Endodermal cell (in vitro differentiated cells): ENCODE results near the gene GOLGA6L1. TPM values are rescaled to one million over a fixed set of nuclear protein-coding genes. Genes with fewer than 3 reads are reported as not detected.
"Not testable (repeated sequence)": the region's sequence is repeated elsewhere in the genome, so short reads cannot be mapped to it uniquely, and the experiment has no call there.

Experiments
- DNase-seq: peaks from one replicate; pipeline ENCODE4 v3.0.0-alpha.2; 2017
- H3K27ac ChIP-seq: 2 replicates; pipeline ENCODE4 v1.5.1; 2013; ENCODE audit warnings: mild to moderate bottlenecking, low read depth, low read length, moderate library complexity
- H3K27me3 ChIP-seq: 2 replicates; pipeline ENCODE4 v1.6.1; 2013; ENCODE audit warnings: mild to moderate bottlenecking, low read length, moderate library complexity; ENCODE audit not compliant: insufficient read depth, control insufficient read depth, poor library complexity, severe bottlenecking
- H3K36me3 ChIP-seq: 2 replicates; pipeline ENCODE4 v1.7.0; 2013; ENCODE audit warnings: mild to moderate bottlenecking, low read length, moderate library complexity; ENCODE audit not compliant: control insufficient read depth, insufficient read depth
- H3K4me1 ChIP-seq: one replicate; pipeline ENCODE4 v1.7.0; 2013; ENCODE audit warnings: low read length; ENCODE audit not compliant: control insufficient read depth, insufficient read depth
- H3K4me3 ChIP-seq: 2 replicates; pipeline ENCODE4 v1.5.1; 2013; ENCODE audit warnings: mild to moderate bottlenecking, low read length, moderate library complexity
- H3K9ac ChIP-seq: 2 replicates; pipeline ENCODE4 v1.6.1; 2013; ENCODE audit warnings: mild to moderate bottlenecking, low read length, moderate library complexity; ENCODE audit not compliant: poor library complexity, severe bottlenecking; ENCODE audit errors: extremely low read depth
- H3K9me3 ChIP-seq: 2 replicates; pipeline ENCODE4 v1.6.1; 2013; ENCODE audit warnings: mild to moderate bottlenecking, low read length, moderate library complexity; ENCODE audit not compliant: control insufficient read depth
- H3K27ac Mint-ChIP-seq: 2 replicates; pipeline ENCODE4 v1.8.0; 2020; ENCODE audit warnings: mixed read lengths
- H3K27me3 Mint-ChIP-seq: 2 replicates; pipeline ENCODE4 v1.8.0; 2021; ENCODE audit warnings: mild to moderate bottlenecking, mixed read lengths; ENCODE audit not compliant: insufficient read depth
- H3K36me3 Mint-ChIP-seq: 2 replicates; pipeline ENCODE4 v1.8.0; 2020; ENCODE audit warnings: low read depth, mixed read lengths
- H3K4me1 Mint-ChIP-seq: 2 replicates; pipeline ENCODE4 v1.8.0; 2020; ENCODE audit warnings: mixed read lengths
- H3K4me3 Mint-ChIP-seq: 2 replicates; pipeline ENCODE4 v1.8.0; 2020; ENCODE audit warnings: mild to moderate bottlenecking, moderate library complexity, mixed read lengths
- H3K9me3 Mint-ChIP-seq: 2 replicates; pipeline ENCODE4 v1.8.0; 2020; ENCODE audit warnings: mild to moderate bottlenecking, mixed read lengths
- WGBS, 2 experiments: methylation state at CpG; one replicate each; pipeline versions ENCODE4 v1.1.5 to v1.1.7; 2013; ENCODE audit warnings: missing lambda C conversion rate in 2 of 2, mixed read lengths in 1 of 2; ENCODE audit not compliant: insufficient coverage in 1 of 2, insufficient read length in 1 of 2; 5-methylcytosine and 5-hydroxymethylcytosine counted together
- total RNA-seq, 2 donors: library from RNA; stranded (reverse); fragmentation: NEBNext Ultra II Directional in 1 of 2; extraction: Animal tissue kit (Norgen Biotek cat#: 25700) in 1 of 2; gene quantifications; 2 replicates in 1 of 2; 3 replicates in 1 of 2; pipeline ENCODE4 v1.2.1, GENCODE V29; 2021
- TF ChIP-seq, protein P1 (sequence below): fragments of 200-600 bp; sonication (generic); conservative IDR thresholded peaks from 2 replicates; pipeline ENCODE4 v1.5.0; 2021; ENCODE audit warnings: antibody characterized with exemption, mild to moderate bottlenecking

GOLGA6L1 gene
- total RNA-seq, 2 donors from 2014 or later: not detected

DNA sequence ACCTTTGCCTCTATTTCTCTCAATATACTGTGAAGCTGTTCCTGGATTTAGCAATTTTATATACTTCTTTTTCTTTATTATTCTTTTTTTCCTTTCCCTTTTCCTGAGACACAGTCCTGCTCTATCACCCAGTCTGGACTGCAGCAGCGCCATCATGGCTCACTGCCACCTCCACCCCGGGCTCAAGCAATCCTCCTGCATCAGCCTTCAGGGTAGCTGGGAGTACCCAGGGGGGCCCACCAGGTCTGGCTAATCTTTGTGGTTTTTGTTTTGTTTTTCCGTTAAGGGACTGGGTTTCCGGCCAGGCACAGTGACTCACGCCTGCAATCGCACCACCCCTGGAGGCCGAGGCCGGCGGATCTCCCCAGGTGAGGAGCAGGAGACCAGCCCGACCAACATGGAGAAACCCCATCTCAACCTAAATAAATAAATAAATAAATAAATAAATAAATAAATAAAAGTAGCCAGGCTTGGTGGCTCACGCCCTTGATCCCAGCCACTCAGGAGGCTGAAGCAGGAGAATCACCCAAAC is 38.1 kb upstream of the GOLGA6L1 start:
- not testable (repeated sequence) for H3K27ac Mint-ChIP-seq, H3K4me3 Mint-ChIP-seq, H3K4me1 Mint-ChIP-seq, H3K27me3 ChIP-seq, H3K27me3 Mint-ChIP-seq, H3K9ac ChIP-seq, DNase-seq, H3K27ac ChIP-seq, H3K4me1 ChIP-seq, H3K36me3 Mint-ChIP-seq, H3K9me3 Mint-ChIP-seq, H3K4me3 ChIP-seq, H3K9me3 ChIP-seq, H3K36me3 ChIP-seq
- 86 to 88% methylated on average over 1 to 2 of the region's 11 CpGs for whole genome bisulfite sequencing, 2 experiments

DNA sequence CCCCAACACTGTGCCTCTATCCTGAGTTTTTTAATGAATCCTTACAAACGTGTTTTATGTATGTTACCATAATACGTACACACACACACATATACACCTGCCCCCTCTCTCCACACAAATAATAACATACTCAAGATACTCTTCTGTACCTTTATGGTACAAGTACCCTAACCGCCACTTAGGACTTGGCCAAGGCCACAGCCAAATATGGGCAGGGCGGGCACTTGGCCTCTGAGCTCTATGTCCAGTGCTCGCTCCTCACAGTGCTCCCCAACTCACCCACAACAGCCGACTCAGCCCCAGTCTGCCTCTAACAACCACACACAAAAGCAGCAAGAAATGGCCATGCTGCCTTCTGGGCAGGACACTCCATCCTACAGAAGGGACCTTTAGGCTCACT is 3.8 kb downstream of the GOLGA6L1 start:
- H3K9me3 ChIP-seq, H3K36me3 Mint-ChIP-seq, H3K4me3 ChIP-seq, H3K9ac ChIP-seq, H3K27me3 ChIP-seq, H3K36me3 ChIP-seq, H3K27ac ChIP-seq, H3K4me3 Mint-ChIP-seq, H3K4me1 ChIP-seq, H3K27me3 Mint-ChIP-seq, DNase-seq, H3K4me1 Mint-ChIP-seq, H3K9me3 Mint-ChIP-seq, H3K27ac Mint-ChIP-seq: not testable (repeated sequence)
- WGBS, 2 experiments: 90% methylated on average over 2 of the region's 6 CpGs; no CpG with 5 or more reads in 1 of the 2 experiments

DNA sequence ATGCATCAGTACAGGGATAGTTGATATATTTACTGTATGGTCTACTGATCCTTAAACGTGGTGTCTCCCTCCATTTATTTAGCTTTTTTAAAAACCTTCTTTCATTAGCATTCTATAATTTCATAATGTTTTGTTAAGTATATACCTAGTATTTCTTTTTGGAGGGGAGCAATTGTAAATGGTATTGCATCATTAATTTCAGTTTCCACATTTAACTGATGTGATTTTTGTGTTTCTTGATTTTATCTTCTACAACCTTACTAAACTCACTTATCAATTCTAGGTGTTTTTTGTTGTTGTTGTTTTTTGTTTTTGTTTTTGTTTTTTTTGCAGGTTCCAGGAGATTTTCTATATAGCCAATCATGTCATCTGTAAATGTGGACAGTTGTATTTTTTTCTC is 18.4 kb downstream of the GOLGA6L1 start:
- DNase-seq: no peak
- H3K9me3 ChIP-seq: no peaks in the 10 kb centered on the region
- no peaks in the 10 kb centered on the region for H3K4me1 ChIP-seq
- no CpG with 5 or more reads among the region's 1 CpG for WGBS, 2 experiments
- H3K27ac Mint-ChIP-seq: no peak overlapping the region
- H3K9me3 Mint-ChIP-seq: peaks cover 44% of the 10 kb centered on the region
- no peaks in the 10 kb centered on the region for H3K36me3 Mint-ChIP-seq
- no peak overlapping the region for H3K27ac ChIP-seq
- H3K27me3 Mint-ChIP-seq: no peaks in the 10 kb centered on the region
- H3K4me3 ChIP-seq: no peak overlapping the region
- H3K9ac ChIP-seq: no peak overlapping the region
- H3K4me1 Mint-ChIP-seq: no peaks in the 10 kb centered on the region
- H3K27me3 ChIP-seq: no peaks in the 10 kb centered on the region
- no peak overlapping the region for H3K4me3 Mint-ChIP-seq
- H3K36me3 ChIP-seq: no peaks in the 10 kb centered on the region
- TF ChIP-seq, protein P1, sequence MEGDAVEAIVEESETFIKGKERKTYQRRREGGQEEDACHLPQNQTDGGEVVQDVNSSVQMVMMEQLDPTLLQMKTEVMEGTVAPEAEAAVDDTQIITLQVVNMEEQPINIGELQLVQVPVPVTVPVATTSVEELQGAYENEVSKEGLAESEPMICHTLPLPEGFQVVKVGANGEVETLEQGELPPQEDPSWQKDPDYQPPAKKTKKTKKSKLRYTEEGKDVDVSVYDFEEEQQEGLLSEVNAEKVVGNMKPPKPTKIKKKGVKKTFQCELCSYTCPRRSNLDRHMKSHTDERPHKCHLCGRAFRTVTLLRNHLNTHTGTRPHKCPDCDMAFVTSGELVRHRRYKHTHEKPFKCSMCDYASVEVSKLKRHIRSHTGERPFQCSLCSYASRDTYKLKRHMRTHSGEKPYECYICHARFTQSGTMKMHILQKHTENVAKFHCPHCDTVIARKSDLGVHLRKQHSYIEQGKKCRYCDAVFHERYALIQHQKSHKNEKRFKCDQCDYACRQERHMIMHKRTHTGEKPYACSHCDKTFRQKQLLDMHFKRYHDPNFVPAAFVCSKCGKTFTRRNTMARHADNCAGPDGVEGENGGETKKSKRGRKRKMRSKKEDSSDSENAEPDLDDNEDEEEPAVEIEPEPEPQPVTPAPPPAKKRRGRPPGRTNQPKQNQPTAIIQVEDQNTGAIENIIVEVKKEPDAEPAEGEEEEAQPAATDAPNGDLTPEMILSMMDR: no peak

DNA sequence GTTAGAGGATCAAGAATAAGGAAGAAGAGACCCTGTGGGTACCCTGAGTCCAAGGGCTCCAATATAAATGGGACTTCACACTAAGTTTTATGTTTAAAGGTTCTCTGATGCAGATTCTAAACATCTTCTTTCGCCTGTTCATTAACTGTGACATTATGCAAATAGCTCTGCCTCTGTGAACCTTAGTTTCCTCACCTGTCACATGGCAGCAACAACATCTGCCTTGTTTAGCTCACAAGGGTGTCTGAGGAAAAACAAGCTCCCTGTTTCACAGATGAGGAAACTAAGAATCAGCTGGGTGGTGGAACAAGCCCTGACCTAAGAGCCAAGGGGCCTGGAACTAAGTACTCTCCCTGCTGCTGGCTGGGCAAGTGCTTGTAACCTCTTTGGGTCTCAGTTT is 40.8 kb downstream of the GOLGA6L1 start:
- DNase-seq: no peak
- Mint-ChIP-seq H3K36me3 (no peaks in the 10 kb centered on the region), H3K27me3 (no peaks in the 10 kb centered on the region), H3K27ac (no peak overlapping the region), H3K4me3 (no peak overlapping the region), H3K4me1 (no peaks in the 10 kb centered on the region), H3K9me3 (peaks cover 46% of the 10 kb centered on the region)
- 72 to 90% methylated on average over 1 of the region's 1 CpG for WGBS, 2 experiments
- TF ChIP-seq, protein P1: no peak
- no peaks in the 10 kb centered on the region for H3K27me3 ChIP-seq
- H3K9me3 ChIP-seq: no peaks in the 10 kb centered on the region
- no peak overlapping the region for H3K27ac ChIP-seq
- no peak overlapping the region for H3K9ac ChIP-seq
- no peaks in the 10 kb centered on the region for H3K36me3 ChIP-seq
- no peaks in the 10 kb centered on the region for H3K4me1 ChIP-seq
- H3K4me3 ChIP-seq: no peak overlapping the region
